Activated CD8-positive, alpha-beta memory T cell treated with anti-CD3 and anti-CD28 coated beads, Interleukin-2, amount 50 U/mL, for 1 hour (primary cell): Measurements from ENCODE around the gene ZNF469.

ENCODE experiments used
- DNase-seq: peaks from one replicate; pipeline ENCODE4 v3.0.0-alpha.2; 2020; ENCODE audit errors: extremely low read depth

The ZNF469 gene, protein sequence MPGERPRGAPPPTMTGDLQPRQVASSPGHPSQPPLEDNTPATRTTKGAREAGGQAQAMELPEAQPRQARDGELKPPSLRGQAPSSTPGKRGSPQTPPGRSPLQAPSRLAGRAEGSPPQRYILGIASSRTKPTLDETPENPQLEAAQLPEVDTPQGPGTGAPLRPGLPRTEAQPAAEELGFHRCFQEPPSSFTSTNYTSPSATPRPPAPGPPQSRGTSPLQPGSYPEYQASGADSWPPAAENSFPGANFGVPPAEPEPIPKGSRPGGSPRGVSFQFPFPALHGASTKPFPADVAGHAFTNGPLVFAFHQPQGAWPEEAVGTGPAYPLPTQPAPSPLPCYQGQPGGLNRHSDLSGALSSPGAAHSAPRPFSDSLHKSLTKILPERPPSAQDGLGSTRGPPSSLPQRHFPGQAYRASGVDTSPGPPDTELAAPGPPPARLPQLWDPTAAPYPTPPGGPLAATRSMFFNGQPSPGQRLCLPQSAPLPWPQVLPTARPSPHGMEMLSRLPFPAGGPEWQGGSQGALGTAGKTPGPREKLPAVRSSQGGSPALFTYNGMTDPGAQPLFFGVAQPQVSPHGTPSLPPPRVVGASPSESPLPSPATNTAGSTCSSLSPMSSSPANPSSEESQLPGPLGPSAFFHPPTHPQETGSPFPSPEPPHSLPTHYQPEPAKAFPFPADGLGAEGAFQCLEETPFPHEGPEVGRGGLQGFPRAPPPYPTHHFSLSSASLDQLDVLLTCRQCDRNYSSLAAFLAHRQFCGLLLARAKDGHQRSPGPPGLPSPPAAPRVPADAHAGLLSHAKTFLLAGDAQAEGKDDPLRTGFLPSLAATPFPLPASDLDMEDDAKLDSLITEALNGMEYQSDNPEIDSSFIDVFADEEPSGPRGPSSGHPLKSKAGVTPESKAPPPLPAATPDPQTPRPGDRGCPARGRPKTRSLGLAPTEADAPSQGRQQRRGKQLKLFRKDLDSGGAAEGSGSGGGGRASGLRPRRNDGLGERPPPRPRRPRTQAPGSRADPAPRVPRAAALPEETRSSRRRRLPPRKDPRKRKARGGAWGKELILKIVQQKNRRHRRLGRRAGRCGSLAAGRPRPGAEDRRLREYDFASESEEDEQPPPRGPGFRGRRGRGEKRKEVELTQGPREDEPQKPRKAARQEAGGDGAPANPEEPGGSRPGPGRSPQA (N-terminal part only)

DNA sequence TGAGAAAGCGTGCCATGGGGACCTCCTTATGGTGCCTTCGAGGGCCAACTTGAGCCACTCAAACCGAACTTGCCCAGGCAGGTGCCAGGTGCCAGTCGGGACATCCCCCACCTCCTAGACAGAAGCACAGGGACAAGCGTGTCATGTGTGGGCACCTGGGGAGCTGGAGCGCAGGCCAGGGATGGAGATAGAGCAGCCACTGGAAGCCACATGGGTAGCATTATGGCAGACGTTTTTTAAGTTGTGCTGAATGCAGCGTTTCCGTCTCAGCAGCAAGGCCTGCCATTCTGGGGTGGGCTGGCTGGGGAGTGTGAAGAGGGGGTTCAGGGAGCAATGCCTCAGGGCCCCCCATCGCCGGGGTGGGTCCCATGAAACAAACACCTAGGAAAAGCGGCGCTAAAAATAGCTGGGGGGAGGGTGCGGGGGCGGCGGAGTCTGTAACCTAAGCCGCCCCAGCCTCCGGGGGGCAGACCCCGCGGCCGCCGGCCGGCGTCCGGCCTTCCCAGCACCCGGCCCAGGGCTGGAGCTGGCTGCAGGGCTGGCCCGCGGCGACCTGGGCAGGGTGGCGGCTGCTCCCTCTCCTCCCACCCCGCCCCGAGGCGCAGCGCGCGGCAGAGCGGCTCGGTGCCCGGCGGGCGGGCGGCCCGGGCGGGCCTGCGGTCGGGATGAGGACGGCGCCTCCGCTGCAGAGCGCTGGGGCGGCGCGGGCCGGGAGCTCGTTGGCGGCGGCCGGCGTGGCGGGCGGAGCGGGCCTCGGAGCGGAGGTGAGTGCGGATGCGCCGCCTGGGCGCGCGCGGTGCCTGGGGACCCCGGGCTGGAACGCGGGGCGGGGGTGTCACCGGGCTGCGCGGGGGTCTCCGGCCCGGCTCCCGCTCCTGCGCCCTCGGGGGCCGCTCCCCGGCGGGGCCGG lies at the start of gene ZNF469:
TSS of gene ZNF469 (plus strand) at position 469 of the 910 bp plus-strand sequence. CDS start 44,512 bp downstream, outside the sequence.
- no peak for DNase-seq

DNA sequence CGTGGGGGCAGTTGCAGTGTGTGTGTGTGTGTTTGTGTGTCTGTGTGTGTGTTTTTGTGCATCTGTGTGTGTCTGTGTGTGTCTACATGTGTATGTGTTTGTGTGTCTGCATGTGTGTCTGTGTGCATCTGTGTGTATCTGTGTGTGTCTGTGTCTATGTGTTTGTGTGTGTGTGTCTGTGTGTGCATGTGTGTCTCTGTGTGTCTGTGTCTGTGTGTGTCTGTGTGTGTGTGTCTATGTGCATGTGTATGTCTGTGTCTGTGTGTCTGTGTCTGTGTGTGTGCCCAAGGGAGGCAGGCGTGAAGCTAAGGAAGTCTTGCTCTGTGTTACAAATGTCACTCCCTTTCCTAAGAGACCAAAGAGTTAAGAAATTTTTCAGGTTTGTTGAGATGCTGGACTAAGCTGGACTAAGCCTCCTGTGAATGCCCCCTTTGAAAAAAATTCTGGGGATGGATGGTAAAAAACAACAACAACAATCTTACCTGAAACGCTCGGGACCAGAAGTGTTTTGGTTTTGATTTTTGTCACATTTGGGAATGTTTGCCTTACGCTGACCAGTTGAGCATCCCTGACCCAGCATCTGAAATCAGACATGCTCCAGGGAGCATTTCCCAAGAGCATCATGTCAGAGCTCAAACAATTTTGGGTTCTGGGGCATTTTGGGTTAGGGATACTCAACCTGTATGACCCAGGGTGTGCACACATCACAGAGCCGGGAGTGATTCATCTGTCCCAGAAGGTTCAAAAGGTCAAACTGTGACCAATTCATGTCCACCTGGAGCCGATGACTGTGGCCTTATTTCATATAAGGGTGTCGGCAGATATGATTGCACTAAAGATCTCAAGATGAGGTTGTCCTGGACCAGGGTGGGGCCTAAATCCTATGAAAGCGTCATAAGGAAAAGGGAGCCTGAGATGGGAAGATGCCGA lies 48.6 kb upstream of the ZNF469 start:
- DNase-seq = no peak

DNA sequence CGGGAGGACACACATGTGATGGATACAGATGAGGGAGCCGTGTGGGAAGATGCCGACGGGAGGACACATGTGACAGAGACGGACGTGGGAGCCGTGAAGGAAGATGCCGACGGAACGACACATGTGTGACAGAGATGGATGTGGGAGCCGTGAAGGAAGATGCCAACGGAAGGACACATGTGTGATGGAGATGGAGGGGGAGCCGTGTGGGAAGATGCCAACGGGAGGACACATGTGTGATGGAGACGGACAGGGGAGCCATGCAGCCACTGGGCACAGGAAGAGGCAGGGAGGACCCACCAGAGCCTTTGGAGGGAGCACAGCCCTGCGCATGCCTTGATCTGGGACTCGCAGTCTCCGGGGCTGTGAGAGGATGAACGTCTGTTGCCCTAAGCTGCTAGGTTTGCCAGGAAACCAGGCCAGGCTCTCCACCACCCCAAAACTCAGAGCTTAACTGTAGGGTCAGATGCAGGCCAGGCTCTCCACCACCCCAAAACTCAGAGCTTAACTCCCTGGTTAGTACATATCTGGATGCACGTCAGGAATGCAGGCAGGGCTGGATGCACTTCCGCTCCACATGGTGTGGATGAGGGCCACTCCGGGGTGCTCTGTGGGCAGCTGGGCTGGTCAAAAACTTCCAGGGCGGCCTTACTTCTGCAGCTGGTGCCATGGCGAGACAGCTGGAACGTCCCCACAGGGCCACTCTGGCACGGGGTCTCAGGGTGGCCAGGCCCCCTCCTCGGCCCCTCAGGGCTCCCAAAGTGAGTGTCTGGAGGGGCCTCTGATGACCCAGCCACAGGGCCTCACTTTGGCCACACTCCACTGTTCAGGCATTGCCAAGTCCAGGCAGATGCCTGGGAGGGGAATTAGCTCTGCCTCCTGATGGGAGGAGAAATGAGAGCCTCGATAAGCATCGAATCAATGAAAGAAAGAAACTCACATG lies 47.7 kb upstream of the ZNF469 start:
- no peak for DNase-seq

DNA sequence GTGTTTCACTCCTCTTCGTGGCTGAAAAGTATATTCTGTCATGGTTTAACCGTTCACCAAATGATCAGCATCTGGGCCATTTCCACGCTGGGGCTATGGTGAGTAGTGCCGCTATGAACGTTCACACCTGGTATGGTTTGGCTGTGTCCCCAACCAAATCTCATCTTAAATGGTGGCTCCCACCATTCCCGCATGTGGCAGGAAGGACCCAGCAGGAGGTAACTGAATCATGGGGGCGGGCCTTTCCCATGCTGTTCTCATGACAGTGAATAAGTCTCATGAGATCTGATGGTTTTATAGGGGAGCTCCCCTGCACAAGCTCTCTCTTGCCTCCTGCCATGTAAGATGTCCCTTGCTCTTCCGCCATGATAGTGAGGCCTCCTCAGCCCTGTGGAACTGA lies 45.7 kb upstream of the ZNF469 start:
- DNase-seq = no peak

DNA sequence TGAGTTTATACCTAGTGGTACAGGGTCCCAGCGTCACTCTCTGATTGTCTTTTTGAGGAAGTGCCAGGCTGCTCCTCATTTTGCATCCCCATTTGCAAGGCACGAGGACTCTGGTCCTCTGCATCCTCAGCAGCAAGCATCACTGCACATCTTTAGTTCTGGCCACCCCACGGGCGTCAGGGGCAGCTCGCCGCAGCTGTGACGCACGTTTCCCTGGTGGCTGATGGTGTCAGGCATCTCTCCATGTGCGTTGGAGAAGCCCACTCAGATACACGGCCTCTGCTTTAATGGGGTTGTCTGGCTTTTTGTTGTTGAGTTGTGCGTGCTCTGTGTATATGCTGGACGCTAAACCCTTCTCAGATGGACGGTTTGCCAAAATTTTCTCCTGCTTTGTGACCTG lies 45.2 kb upstream of the ZNF469 start:
- DNase-seq = no peak

DNA sequence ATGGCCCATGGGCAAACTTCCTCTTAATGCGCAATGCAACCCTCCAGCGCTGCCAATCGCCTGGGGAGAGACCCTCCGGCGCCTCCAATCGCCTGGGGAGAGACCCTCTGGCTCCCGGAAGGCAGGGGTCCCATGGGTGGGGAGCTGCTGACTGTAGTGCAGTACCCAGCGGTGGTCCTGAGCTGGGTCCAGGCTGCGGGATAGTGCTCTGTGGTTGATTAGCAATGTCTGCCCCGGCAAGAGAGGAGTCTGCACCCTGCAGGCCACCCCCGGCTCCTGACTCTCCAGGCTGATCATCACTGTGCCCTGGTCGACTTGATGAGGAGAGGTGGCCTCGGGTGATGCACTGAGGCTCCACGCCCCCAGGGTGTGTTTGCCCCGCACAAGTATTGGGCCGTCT lies 44.6 kb upstream of the ZNF469 start:
- DNase-seq = no peak

DNA sequence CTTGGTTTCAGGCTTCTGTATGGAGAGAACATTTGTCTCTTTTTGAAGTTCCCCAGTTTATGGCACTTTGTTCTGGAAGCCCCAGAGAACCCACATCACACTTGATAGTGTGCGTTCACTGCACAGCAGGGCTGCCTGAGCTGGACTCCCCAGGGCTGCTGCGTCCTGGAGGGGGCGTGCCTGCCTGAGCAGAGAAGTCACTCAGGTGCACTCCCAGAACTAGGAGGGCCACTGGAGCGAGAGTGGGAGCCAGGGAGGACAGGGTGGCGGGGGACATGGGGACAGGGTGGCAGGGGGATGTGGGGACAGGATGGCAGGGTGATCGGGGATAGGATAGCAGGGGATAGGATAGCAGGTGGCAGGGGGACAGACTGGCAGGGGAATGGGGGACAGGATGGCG lies 43.9 kb upstream of the ZNF469 start:
- no peak for DNase-seq

DNA sequence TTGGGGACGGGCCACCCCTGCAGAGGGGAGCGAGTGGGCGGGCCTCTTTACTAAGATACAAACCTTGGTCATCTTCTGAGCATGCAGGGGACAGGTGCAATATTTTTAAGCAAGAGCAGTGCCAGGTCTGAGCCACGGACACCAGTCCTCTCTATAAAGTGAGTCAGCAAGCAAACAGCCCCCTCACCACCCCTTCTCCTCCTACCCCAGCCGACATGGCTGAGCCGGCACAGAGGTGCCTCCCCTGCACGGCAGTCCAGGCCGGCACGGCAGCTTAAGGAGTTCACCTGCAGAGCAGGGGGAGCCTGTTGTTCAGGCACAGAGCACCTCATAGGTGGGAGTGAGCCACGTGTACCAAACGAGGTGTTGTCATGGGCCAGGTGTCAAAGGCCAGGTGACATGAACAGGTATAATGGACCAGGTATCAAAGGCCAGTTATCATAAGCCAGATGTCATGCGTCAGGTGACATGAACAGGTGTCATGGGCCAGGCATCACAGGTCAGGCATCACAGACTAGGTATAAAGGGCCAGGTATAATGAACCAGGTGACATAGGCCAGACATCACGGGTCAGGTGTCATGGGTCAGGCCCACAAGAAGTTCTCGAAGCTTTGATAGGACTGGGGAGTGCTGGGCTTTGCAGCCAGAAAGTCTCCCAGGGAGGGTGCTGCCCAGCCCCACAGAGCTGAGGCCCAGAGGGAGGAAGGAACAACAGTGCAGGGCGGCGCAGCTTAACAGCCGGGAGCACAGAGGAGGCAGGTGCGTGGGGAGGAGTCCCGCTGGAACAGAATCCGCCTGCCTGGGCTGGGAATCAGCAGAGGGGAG lies 42.6 kb upstream of the ZNF469 start:
- no peak for DNase-seq

DNA sequence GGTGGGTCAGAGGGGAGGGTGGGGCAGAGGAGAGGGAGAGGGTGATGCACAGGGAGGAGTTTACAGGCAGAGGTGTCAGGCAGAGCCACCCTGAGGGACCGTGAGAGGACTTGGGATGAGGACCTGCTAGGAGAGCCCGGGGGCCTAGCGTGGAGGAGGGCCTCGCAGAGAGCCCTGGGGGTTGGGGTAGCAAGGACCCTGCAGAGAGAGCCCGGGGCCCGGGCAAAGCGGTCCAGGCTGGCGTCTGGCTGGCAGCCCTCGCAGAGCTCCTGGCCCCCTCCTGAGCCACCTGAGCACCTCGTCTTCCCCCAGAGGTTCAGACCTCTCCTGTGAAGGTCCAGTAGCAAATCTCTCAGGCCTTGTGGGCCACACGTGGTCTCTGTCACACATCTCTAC lies 42.0 kb upstream of the ZNF469 start:
- no peak for DNase-seq

DNA sequence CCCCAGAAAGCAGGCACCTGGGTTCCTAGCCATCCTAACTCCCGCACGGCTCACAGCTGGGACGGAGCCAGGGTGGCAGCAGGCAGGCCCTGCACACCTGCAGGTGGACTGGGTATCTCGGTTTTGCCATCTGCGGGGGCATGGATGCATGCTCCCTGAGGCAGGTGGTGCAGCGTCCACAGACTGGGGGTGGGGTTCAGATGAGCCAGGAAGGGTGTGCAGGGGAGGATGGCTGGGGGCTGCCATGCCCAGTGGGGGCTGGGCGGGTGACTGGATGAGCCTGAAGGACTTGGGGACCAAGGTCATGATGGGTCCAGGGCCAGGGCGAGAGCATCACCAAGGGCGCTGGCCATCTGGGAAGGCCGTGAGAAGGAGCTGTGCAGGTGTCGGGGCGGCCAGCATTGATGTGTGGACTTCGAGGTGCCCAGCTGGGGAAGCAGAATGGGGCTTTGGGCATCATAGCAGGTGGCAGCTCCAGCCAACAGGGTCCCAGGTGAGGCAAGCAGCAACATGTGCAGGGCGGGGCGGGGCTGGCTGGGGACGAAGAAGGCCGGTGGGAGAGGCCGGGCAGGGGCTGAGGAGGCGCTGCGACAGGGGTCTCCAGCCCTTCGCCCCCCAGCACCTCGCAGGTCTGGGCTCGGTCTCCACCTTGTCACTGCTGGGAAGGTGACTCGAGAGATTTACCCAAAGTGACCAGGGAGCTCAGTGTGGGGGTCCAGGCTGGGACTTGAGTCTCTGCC lies 41.0 kb upstream of the ZNF469 start:
- DNase-seq = no peak

DNA sequence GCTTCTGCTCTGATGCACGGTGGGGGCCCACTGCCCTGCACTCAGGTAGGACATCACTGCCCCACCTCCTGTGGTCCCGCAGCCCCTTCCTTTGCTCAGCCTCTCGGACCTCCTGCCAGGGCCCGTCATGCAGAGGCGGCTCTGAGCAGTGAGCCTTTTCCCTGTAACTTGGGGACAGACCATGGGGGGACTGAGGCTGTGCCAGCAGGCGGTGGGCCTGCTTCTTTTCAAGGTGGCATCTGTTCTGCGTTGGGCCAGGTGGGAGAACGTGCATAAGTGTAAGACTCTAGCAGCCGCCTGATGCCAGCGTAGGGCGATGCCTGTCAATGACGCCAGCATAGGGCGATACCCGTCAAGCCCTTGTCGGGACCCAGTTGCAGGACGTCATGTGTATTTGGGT lies 40.3 kb upstream of the ZNF469 start:
- DNase-seq = no peak

DNA sequence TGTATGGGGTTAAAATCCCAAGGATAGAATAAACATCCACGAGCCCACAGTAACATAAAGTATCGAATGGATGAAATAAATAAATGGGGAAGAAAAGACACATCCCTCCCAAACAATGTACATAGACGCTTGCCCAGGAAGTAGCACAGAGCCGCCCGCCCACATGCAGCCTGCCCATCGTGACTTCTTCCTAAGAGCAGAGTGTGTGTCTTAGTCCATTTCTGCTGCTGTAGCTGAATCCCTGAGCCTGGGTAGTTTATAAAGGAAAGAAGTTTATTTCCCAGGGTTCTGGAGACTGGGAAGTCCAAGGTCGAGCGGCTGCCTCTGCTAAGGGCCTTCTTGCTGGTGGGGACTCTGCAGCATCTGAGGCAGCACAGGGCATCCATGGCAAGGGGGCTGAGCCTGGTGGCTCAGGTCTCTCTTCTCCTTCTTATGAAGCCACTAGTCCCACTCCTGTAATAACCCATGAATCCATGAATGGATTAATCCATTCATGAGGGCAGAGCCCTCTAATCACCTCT lies 39.4 kb upstream of the ZNF469 start:
- no peak for DNase-seq

DNA sequence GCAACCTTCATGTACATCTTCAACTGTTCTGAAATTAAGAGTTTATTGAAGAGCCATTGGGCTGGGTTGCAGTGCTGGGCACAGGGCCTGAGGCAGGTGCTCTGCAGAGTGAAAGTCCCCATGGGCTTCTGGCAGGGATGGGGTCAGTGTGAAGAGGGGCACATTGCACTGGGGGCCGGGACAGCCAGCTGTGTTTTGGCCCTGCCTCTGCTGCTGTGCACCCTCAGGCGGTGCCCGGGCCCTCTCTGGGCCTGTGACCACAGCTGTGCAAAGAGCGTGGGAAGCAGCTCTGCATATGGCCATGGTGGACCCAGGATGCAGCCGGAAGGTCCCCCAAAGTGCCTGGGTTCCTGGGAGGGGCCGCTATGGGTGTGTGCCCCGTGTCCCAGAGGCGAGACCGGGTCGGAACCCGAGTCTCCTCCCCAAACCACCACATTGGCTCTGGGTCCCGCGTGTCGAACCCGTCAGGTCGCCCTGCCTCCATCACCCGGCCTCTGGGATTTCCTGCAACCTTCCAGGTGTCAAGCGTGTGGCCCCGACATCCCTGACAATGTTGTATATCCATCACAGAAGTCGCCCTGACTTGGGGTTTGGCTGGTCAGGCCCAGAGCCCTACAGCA lies 38.2 kb upstream of the ZNF469 start:
- no peak for DNase-seq

DNA sequence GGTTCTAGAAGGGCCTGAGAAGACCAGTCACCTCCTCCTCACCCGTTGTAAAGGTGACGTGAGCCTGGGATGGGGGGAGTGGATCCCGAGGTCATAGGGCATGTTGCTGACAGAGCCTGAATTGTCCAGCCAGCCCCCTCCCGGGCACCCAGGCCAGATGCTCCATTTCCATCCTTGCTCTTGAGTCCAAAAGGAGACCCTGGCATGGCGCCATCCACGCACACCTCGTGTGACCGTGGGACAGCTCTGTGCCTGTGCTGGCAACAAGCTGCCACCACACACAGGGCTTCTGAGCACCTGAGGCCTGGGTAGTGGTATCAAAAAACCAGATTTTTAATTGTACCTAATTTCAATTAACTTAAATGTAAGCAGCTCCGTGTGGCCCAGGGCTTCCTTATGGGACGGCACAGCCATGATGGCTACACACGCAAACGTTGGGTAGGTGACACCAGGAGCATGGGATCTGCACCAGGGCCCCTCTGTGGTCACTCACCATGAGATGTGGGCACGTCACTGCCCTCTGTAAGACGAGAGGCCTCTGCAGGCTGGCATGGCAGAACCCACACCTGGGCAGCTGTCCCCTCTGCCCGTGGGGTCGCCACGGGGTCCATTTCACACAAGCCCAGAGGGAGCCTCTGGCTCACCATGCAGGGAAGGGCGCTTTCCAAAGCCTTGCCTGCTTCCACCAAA lies 37.6 kb upstream of the ZNF469 start:
- DNase-seq = no peak

DNA sequence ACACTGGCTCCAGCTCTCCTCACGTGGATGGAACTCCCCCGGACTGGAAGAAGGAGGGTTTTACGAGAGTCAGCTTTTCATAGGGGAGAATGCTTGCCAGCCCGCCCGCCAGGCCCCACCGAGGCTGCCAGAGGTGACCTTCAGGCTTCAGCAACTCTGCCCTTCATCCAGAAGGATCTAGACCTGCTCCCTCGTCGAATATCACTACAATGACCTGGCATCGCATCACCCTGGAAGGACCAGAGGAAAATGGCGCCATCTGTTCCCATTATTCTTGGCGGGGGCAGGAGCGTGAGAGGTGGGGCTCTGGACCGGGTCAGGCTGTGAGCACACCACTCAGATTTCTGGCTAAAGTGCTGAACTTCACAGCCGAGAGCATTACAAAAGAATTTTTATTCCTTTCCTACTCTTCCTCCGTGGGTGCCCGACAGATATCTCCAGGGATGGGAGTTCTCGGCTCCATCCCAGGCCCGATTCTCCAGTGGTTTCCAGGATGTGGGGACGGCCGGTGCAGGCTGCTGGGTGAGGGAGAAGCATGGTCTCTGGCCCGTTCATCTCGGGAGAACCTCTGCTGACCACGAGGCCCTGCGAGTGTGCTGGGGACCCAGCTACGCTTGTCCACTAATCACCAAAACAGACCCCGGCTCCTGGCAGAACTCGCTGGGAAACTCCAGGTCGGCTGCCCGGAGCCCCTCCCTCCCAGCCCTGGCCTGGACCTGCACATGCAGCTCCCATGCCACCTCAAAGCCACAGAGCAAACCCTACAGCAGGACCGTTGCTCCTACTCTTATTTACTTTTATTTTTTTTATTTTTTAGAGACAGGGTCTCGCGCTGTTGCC lies 36.8 kb upstream of the ZNF469 start:
- no peak for DNase-seq
